GM18502 (cell line): Measurements from ENCODE around the gene CCDC174.

Source experiments
- ATAC-seq: cut with Tn5 transposase; IDR thresholded peaks from one replicate; pipeline ENCODE4 v1.9.1; 2021; ENCODE audit warnings: mild to moderate bottlenecking; ENCODE audit not compliant: unreplicated experiment, poor library complexity

CCDC174 gene

GRCh38 chr3:14624498-14624897 lies 27.1 kb upstream of the CCDC174 start:
- no peak for ATAC-seq

- ATAC-seq = no peak
These were observed 26.1 kb upstream of the CCDC174 start for GRCh38 chr3:14625443-14625842.

DNA sequence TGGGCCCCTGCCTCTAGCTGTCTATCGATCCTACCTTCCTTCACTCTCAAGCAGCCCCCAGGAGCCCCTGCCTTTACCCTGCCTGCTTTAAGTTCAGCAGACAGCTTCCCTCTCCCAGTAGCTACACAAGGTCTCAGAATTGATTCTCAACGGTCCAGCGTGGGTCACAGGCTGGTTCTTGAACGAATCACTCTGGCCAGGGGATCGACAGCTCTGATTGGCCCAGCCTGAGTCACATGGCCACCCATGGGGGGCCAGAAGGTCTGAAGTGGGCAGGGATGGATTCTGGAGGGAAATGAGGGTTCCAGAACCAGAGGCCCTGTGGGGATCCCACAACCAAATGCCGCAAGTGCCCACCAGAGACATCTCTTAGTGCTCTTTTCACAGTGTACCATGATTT lies 23.7 kb upstream of the CCDC174 start:
- ATAC-seq = no peak

DNA sequence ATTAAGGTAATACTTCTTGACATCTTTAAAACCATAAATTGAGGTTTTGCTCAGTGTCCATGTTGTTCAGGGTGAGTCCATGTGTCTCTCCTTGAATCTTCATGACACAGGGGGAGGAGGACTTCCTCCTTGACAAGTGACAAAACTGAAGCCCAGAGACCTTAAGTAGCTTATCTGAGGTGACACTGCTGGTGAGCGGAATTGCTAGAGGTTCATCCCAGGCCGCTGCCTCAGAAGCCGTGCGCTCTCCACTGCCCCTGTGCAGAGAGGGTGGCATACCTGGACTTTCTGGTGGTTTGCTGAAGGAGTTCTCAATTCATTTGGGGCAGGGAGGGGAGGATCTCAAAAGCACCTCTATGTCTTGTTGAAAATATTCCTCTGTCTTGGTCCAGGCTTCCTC lies 23.2 kb upstream of the CCDC174 start:
- no peak for ATAC-seq

GRCh38 chr3:14630404-14631100 lies 21.0 kb upstream of the CCDC174 start:
- no peak for ATAC-seq

- no peak for ATAC-seq
These were observed 20.5 kb upstream of the CCDC174 start for GRCh38 chr3:14631101-14631497.

- no peak for ATAC-seq
These were observed 19.7 kb upstream of the CCDC174 start for GRCh38 chr3:14631687-14632441.

DNA sequence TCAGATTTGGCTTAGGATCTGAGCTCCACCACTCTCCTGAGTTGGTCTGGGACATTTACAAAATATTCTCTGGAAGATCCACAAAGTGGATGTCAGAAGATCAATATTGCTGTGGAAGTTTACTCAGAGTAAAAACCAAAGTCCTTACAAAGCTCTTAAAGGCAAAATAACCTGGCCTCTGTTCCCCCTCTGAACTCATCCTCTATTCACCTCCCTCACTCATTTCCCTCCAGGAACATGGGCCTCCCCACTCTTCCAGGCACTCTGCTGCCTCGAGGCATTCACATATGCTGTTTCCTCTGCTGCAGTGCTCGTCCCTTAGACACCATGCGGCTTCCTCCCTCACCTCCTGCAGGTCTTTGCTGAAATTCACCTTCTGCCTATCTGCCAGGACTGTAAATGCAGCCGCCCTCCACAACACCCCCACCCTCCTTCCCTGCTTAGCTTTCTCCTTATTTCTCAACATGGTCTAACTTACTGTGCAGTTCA lies 19.1 kb upstream of the CCDC174 start:
- no peak for ATAC-seq

DNA sequence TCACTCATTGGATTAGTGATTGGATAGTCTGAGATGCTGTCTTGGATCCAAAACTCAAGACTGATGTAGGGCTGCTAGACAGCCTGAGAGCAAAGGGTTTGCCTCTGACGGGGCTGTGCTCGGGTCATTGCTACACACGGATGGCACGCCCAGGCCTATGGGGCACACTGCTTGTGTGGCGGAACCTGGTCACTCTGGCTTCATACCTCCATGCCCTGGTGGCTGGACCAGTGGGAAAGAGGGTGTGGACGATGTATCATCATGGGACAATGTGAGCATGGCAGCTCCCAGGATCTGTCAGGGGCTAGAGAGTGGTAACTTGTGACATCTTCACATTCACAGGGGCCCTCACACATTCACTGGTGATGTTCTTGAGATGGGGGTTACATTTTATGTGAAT lies 18.1 kb upstream of the CCDC174 start:
- ATAC-seq = no peak

- ATAC-seq = no peak
These were observed 17.6 kb upstream of the CCDC174 start for GRCh38 chr3:14633819-14634424.

DNA sequence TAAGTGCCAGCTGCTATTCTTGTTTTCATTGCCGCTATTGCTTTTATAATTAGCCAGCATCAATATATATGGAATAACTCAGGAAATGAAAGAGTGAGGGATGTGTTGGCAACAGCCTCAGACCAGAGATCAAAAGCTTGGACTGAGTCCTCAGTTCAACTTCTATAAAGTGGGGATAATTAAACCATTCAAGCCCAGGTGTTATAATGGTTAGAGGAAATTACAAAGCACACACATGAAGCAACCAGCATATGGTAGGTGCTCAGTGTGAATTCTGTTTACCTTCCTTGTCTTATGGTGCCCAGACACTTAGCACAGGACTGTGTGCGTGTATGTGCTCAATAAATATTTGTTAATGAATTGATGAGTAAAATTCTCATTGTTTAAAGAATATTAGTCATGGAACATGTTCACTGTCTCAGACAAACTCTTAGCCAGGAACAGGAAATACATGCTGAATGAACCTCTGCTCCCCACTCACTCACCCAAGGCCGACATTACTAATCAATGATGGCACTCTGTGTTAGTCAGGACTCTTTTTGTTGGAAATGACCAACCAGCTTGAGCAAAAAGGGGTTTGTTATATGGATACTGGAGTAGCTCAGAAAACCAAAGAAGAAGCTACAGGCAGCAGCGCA lies 16.7 kb upstream of the CCDC174 start:
- no peak for ATAC-seq

GRCh38 chr3:14636496-14637087 lies 15.0 kb upstream of the CCDC174 start:
- ATAC-seq = no peak

DNA sequence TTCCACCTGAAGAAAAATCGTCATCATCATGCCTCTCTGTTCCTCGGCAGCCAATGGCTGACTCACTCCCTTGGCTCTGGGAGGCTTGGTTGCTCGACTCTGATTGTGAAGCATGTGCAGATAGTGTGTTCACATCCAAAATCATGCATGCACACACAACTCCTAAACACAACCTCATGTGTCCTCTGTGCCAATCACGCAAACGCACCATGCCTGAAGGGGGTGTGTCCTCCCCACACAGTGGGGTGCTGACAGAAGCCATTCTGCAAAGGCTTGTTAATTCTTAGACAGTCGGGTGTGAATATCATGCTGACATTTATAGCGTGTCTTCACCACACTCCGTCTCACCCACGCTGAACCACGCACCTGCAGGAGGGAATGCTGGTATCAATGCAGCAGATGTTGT lies 11.4 kb upstream of the CCDC174 start:
- ATAC-seq = no peak

- no peak for ATAC-seq
These were observed 10.8 kb upstream of the CCDC174 start for GRCh38 chr3:14640734-14641133.

GRCh38 chr3:14641346-14641745 lies 10.2 kb upstream of the CCDC174 start:
- no peak for ATAC-seq

GRCh38 chr3:14645453-14645852 lies 6.1 kb upstream of the CCDC174 start:
- no peak for ATAC-seq

DNA sequence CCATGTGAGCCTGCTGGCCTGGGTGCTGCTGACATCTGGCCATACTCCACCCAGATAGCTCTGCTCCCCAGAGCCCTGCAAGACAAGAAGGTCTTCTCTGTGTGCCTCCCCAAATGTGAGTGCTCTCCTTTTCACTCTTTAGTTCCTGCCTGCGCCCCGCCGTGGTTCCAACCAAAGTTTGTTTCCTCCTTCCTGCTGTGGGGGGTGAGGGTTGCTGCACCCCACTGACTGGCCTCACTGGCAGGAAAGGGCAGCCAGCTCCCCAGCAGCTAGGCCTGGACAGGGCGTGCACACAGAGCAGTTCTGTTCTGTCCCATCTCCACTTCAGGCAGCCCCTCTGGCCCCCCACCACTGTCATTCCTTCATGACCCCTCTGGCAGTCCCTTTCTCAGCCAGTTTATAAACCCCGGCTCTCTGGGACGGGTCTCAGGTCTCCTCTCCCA lies 5.4 kb upstream of the CCDC174 start:
- ATAC-seq = no peak

- ATAC-seq = no peak
These were observed 4.8 kb upstream of the CCDC174 start for GRCh38 chr3:14646589-14647413.
